B cell (primary cell): ENCODE data around the gene RBFA. TPM values are rescaled to one million over a fixed set of nuclear protein-coding genes. Genes with fewer than 3 reads are reported as not detected.

Experiments used
- ATAC-seq: fragments of 200-7000 bp; cut with Tn5 transposase; one replicate; pipeline ENCODE4 v1.10.0; 2021; ENCODE audit warnings: low read depth, mild to moderate bottlenecking, moderate number of reproducible peaks, moderate library complexity
- CTCF ChIA-PET: fragments of 350-600 bp; sonication (Branson Sonifier 250); formaldehyde crosslinking; loops from one replicate; lab custom pipeline; 2021; ENCODE audit warnings: antibody characterized with exemption, inconsistent platforms; lab: Charles Lee
- POLR2A ChIA-PET: fragments of 350-600 bp; sonication (Branson Sonifier 250); formaldehyde crosslinking; loops from one replicate; lab custom pipeline; 2021; ENCODE audit warnings: antibody characterized with exemption; lab: Charles Lee
- DNase-seq: peaks from one replicate; pipeline ENCODE4 v3.0.0; 2013
- H2AFZ ChIP-seq: 2 replicates; pipeline ENCODE4 v1.6.1; 2012; ENCODE audit warnings: mild to moderate bottlenecking, low read depth, low read length; ENCODE audit not compliant: insufficient read depth, poor library complexity, severe bottlenecking
- H3K27ac ChIP-seq, 2 donors: 1 replicate in 1 of 2; 2 replicates in 1 of 2; pipeline ENCODE4 v1.5.1; 2012 to 2013; ENCODE audit warnings: low read length in 2 of 2, mild to moderate bottlenecking in 2 of 2, moderate library complexity in 1 of 2
- H3K27me3 ChIP-seq, 4 experiments: fragments of 200-600 bp in 1 of 4; sonication (generic) in 1 of 4; replicated peaks in 1 of 4; 1 replicate in 2 of 4; 2 replicates in 2 of 4; pipeline versions ENCODE4 v1.6.1 to v1.7.0; 2013 to 2016; ENCODE audit warnings: low read length in 3 of 4, mild to moderate bottlenecking in 2 of 4, mixed read lengths in 1 of 4, moderate library complexity in 1 of 4; ENCODE audit not compliant: insufficient read depth in 4 of 4, control insufficient read depth in 3 of 4; ENCODE audit errors: control extremely low read depth in 1 of 4
- H3K36me3 ChIP-seq, 2 experiments: replicated peaks in 1 of 2; 1 replicate in 1 of 2; 2 replicates in 1 of 2; pipeline versions ENCODE4 v1.6.1 to v1.7.1; 2013; ENCODE audit warnings: low read length in 1 of 2; ENCODE audit not compliant: insufficient read depth in 2 of 2, control insufficient read depth in 1 of 2; ENCODE audit errors: control extremely low read depth in 1 of 2, extremely low read depth in 1 of 2
- H3K4me1 ChIP-seq, 2 donors: fragments of 200-600 bp in 1 of 2; sonication (generic) in 1 of 2; 1 replicate in 1 of 2; 2 replicates in 1 of 2; pipeline versions ENCODE4 v1.5.1 to v1.6.1; 2013 to 2017; ENCODE audit warnings: low read length in 2 of 2; ENCODE audit not compliant: control insufficient read depth in 2 of 2, insufficient read depth in 2 of 2
- H3K4me2 ChIP-seq: replicated peaks from 2 replicates; pipeline ENCODE3; 2012; ENCODE audit warnings: mild to moderate bottlenecking, low read depth, low read length; ENCODE audit not compliant: poor library complexity, severe bottlenecking
- H3K4me3 ChIP-seq, 5 experiments: fragments of 200-600 bp in 1 of 5; sonication (generic) in 1 of 5; 1 replicate in 3 of 5; 2 replicates in 2 of 5; pipeline versions ENCODE4 v1.5.1 to v1.7.0; 2011 to 2016; ENCODE audit warnings: low read length in 4 of 5, mild to moderate bottlenecking in 4 of 5, low read depth in 2 of 5, control low read depth in 1 of 5, moderate library complexity in 1 of 5; ENCODE audit not compliant: insufficient read depth in 1 of 5; ENCODE audit errors: control extremely low read depth in 1 of 5, extremely low read depth in 1 of 5
- H3K79me2 ChIP-seq: fragments of 200-600 bp; sonication (generic); one replicate; pipeline ENCODE4 v1.6.0; 2016; ENCODE audit warnings: low read length; ENCODE audit not compliant: control insufficient read depth, insufficient read depth
- H3K9ac ChIP-seq: fragments of 200-600 bp; sonication (generic); 2 replicates; pipeline ENCODE4 v1.6.1; 2017; ENCODE audit warnings: mild to moderate bottlenecking, low read length, moderate library complexity
- H3K9me3 ChIP-seq, 3 donors: one replicate each; pipeline versions ENCODE4 v1.6.1 to v1.7.1; 2013; ENCODE audit warnings: low read length in 2 of 3; ENCODE audit not compliant: control insufficient read depth in 2 of 3, insufficient read depth in 1 of 3; ENCODE audit errors: control extremely low read depth in 1 of 3
- H4K20me1 ChIP-seq: 2 replicates; pipeline ENCODE4 v1.6.0; 2012; ENCODE audit warnings: mild to moderate bottlenecking, low read length; ENCODE audit not compliant: insufficient read depth, control insufficient read depth, poor library complexity, severe bottlenecking
- H3K27ac Mint-ChIP-seq: one replicate; pipeline ENCODE4 v1.8.0; 2021; ENCODE audit warnings: mixed read lengths
- H3K27me3 Mint-ChIP-seq: one replicate; pipeline ENCODE4 v1.8.0; 2021; ENCODE audit warnings: mixed read lengths
- H3K4me1 Mint-ChIP-seq: one replicate; pipeline ENCODE4 v1.8.0; 2021; ENCODE audit warnings: mixed read lengths
- H3K4me3 Mint-ChIP-seq: one replicate; pipeline ENCODE4 v1.8.0; 2021; ENCODE audit warnings: mixed read lengths
- H3K9me3 Mint-ChIP-seq: one replicate; pipeline ENCODE4 v1.8.0; 2022; ENCODE audit warnings: mixed read lengths; ENCODE audit not compliant: insufficient read depth
- CTCF ChIP-seq: fragments of 200-600 bp; IDR thresholded peaks from one replicate; pipeline ENCODE4 v1.8.0; 2022; ENCODE audit warnings: antibody characterized with exemption, mild to moderate bottlenecking
- EZH2 ChIP-seq: IDR thresholded peaks from 2 replicates; pipeline ENCODE4 v1.6.1; 2012; ENCODE audit warnings: borderline replicate concordance, low read depth, mild to moderate bottlenecking, moderate library complexity, low read length; ENCODE audit not compliant: insufficient read depth, poor library complexity, severe bottlenecking
- WGBS: methylation state at CpG from one replicate; pipeline ENCODE4 v1.1.5; 2013; ENCODE audit warnings: missing lambda C conversion rate; ENCODE audit not compliant: insufficient coverage; 5-methylcytosine and 5-hydroxymethylcytosine counted together
- intact Hi-C: fragments of 100-400 bp; cut with micrococcal nuclease; formaldehyde crosslinking; loops from one replicate; pipeline ENCODE4 v1.10.0; 2022
- polyA plus RNA-seq: library from polyadenylated mRNA; depleted of rRNA; stranded (reverse); fragments of >200 nt; gene quantifications from 2 replicates; pipeline ENCODE4 v1.2.3, GENCODE V29; 2012
- total RNA-seq, 2 donors: library from RNA; stranded (reverse); fragments of 120-200 nt in 1 of 2; gene quantifications; 1 replicate in 1 of 2; 2 replicates in 1 of 2; pipeline versions ENCODE4 v1.2.3 to v1.2.4, GENCODE V29; 2013 to 2022

RBFA gene
- total and polyA plus RNA-seq, 2 donors (not counting 1 experiment from before 2014, with no cell fraction given) = 22.0 to 24.2 TPM

- no peaks in the 10 kb centered on the region for H3K27me3 ChIP-seq
- ChIA-PET CTCF (no interaction called here), POLR2A (no interaction called here)
- 86% methylated on average over 9 of the region's 9 CpGs for WGBS
- no peaks in the 10 kb centered on the region for H3K4me1 ChIP-seq
- H3K27ac ChIP-seq = no peak overlapping the region
- no peak overlapping the region for H3K4me3 Mint-ChIP-seq
- no peaks in the 10 kb centered on the region for H3K79me2 ChIP-seq
- DNase-seq (no peak), ATAC-seq (no peak)
- peaks cover 4% of the 10 kb centered on the region for H3K9me3 Mint-ChIP-seq
- H3K36me3 ChIP-seq = no peaks in the 10 kb centered on the region
- H3K9me3 ChIP-seq = peaks cover 2 to 24% (median 8%) of the 10 kb centered on the region in 3 donors
- H2AFZ ChIP-seq = no peak overlapping the region
- TF ChIP-seq CTCF = no peak
- TF ChIP-seq EZH2 = no peak
- H3K4me1 Mint-ChIP-seq = no peaks in the 10 kb centered on the region
- no peak overlapping the region for H3K27ac Mint-ChIP-seq
- no peak overlapping the region for H3K4me3 ChIP-seq
- no peaks in the 10 kb centered on the region for H4K20me1 ChIP-seq
- H3K27me3 Mint-ChIP-seq = no peaks in the 10 kb centered on the region
- H3K4me2 ChIP-seq = no peak overlapping the region
- no peak overlapping the region for H3K9ac ChIP-seq
- intact Hi-C loops = no loop called here
Measured at GRCh38 chr18:80065705-80066104, 31.5 kb downstream of the RBFA start.

- no peaks in the 10 kb centered on the region for H3K79me2 ChIP-seq
- H3K4me2 ChIP-seq = no peak overlapping the region
- no peak overlapping the region for H3K4me3 ChIP-seq
- intact Hi-C loops = no loop called here
- no peak overlapping the region for H3K27ac ChIP-seq
- H3K36me3 ChIP-seq = no peaks in the 10 kb centered on the region
- no peaks in the 10 kb centered on the region for H4K20me1 ChIP-seq
- peaks cover 2 to 18% (median 4%) of the 10 kb centered on the region in 3 donors for H3K9me3 ChIP-seq
- H3K9ac ChIP-seq = no peak overlapping the region
- H3K4me1 ChIP-seq = no peaks in the 10 kb centered on the region
- DNase-seq (no peak), ATAC-seq (no peak)
- H3K27me3 Mint-ChIP-seq = no peaks in the 10 kb centered on the region
- H3K4me3 Mint-ChIP-seq = no peak overlapping the region
- CTCF ChIA-PET = no interaction called here
- H3K9me3 Mint-ChIP-seq = no peaks in the 10 kb centered on the region
- no peak for TF ChIP-seq EZH2
- no peak for TF ChIP-seq CTCF
- no peak overlapping the region for H2AFZ ChIP-seq
- H3K27me3 ChIP-seq = no peaks in the 10 kb centered on the region
- H3K4me1 Mint-ChIP-seq = no peaks in the 10 kb centered on the region
- 92% methylated on average over 7 of the region's 8 CpGs for WGBS
- POLR2A ChIA-PET = no interaction called here
- no peak overlapping the region for H3K27ac Mint-ChIP-seq
Measured at GRCh38 chr18:80067321-80067720, 33.1 kb downstream of the RBFA start.
